Ascending aorta (tissue), 2 donors: Measurements from ENCODE around the gene OVAAL. TPM values are rescaled to one million over a fixed set of nuclear protein-coding genes. Genes with fewer than 3 reads are reported as not detected.
"Not testable (repeated sequence)": the region's sequence is repeated elsewhere in the genome, so short reads cannot be mapped to it uniquely, and the experiment has no call there.

Source experiments
- DNase-seq, 2 donors: peaks; one replicate each; pipeline ENCODE4 v3.0.0-alpha.2; 2019; ENCODE audit warnings: low spot score in 2 of 2
- H3K27ac ChIP-seq, 2 donors: fragments of 200-600 bp; sonication (generic); one replicate each; pipeline ENCODE4 v1.5.1; 2016 to 2017; ENCODE audit warnings: mild to moderate bottlenecking in 1 of 2
- H3K27me3 ChIP-seq: fragments of 200-600 bp; sonication (generic); one replicate; pipeline ENCODE4 v1.5.1; 2017
- H3K36me3 ChIP-seq, 2 donors: fragments of 200-600 bp; sonication (generic); one replicate each; pipeline ENCODE4 v1.5.1; 2016
- H3K4me1 ChIP-seq, 2 donors: fragments of 200-600 bp; sonication (generic); one replicate each; pipeline ENCODE4 v1.5.1; 2016 to 2017; ENCODE audit warnings: mild to moderate bottlenecking in 1 of 2
- H3K4me3 ChIP-seq, 2 donors: fragments of 200-600 bp; sonication (generic); one replicate each; pipeline ENCODE4 v1.5.1; 2016 to 2017; ENCODE audit warnings: mild to moderate bottlenecking in 1 of 2
- H3K9me3 ChIP-seq, 2 donors: fragments of 200-600 bp; sonication (generic); one replicate each; pipeline ENCODE4 v1.5.1; 2016
- CTCF ChIP-seq, 3 experiments: fragments of 200-600 bp in 2 of 3; fragments of 450-650 bp in 1 of 3; sonication (generic) in 2 of 3; IDR thresholded peaks; one replicate each; pipeline ENCODE4 v1.5.1; 2016 to 2019; ENCODE audit warnings: antibody characterized with exemption in 3 of 3, mild to moderate bottlenecking in 1 of 3, moderate library complexity in 1 of 3
- intact Hi-C: fragments of 100-400 bp; cut with DNase I; formaldehyde crosslinking; loops from one replicate; pipeline ENCODE4 v1.15.1; 2023
- total RNA-seq: library from RNA; depleted of rRNA; stranded (reverse); fragments of >200 nt; gene quantifications from one replicate; pipeline ENCODE4 v1.1.0, GENCODE V29; 2016

The OVAAL gene
- total RNA-seq, 1 donor from 2014 or later = not detected

- TF ChIP-seq CTCF (IDR thresholded peaks at IDR 0.05) = no peak
Measured at GRCh38 chr1:180548686-180549317, 10.0 kb upstream of the OVAAL start.

GRCh38 chr1:180549770-180550169, 9.0 kb upstream of the OVAAL start:
- intact Hi-C loops = not testable (repeated sequence)

More at GRCh38 chr1:180548686-180549317, 10.0 kb upstream of the OVAAL start:
- Histone ChIP-seq H3K36me3 (no peaks in the 10 kb centered on the region), H3K27me3 (no peaks in the 10 kb centered on the region), H3K4me3 (no peak overlapping the region), H3K4me1 (peaks cover 0 to 9% of the 10 kb centered on the region in 2 donors), H3K9me3 (no peaks in the 10 kb centered on the region), H3K27ac (no peak overlapping the region)
- intact Hi-C loops = no loop called here
- DNase-seq = no peak

GRCh38 chr1:180550241-180550640, 8.5 kb upstream of the OVAAL start:
- Histone ChIP-seq H3K9me3 (no peaks in the 10 kb centered on the region), H3K36me3 (no peaks in the 10 kb centered on the region), H3K27me3 (no peaks in the 10 kb centered on the region), H3K27ac (no peak overlapping the region), H3K4me3 (no peak overlapping the region), H3K4me1 (no peaks in the 10 kb centered on the region)
- DNase-seq = no peak
- no peak for TF ChIP-seq CTCF (IDR thresholded peaks at IDR 0.05)
- intact Hi-C loops = no loop called here

More at GRCh38 chr1:180549770-180550169, 9.0 kb upstream of the OVAAL start:
- H3K4me3 ChIP-seq, H3K9me3 ChIP-seq, H3K27me3 ChIP-seq, H3K36me3 ChIP-seq, H3K27ac ChIP-seq, H3K4me1 ChIP-seq, DNase-seq: not testable (repeated sequence)

GRCh38 chr1:180551997-180552396, 6.8 kb upstream of the OVAAL start:
- intact Hi-C loops = no loop called here
- H3K4me3 ChIP-seq = no peak overlapping the region
- no peaks in the 10 kb centered on the region for H3K4me1 ChIP-seq
- H3K9me3 ChIP-seq = no peaks in the 10 kb centered on the region
- H3K36me3 ChIP-seq = no peaks in the 10 kb centered on the region
- no peak overlapping the region for H3K27ac ChIP-seq
- no peak for DNase-seq
- no peak for TF ChIP-seq CTCF (IDR thresholded peaks at IDR 0.05)
- H3K27me3 ChIP-seq = no peaks in the 10 kb centered on the region

- H3K9me3 ChIP-seq, H3K4me1 ChIP-seq, H3K27ac ChIP-seq, H3K27me3 ChIP-seq, intact Hi-C loops, DNase-seq, H3K36me3 ChIP-seq, H3K4me3 ChIP-seq: not testable (repeated sequence)
Measured at GRCh38 chr1:180553046-180553445, 5.7 kb upstream of the OVAAL start.

- TF ChIP-seq CTCF (IDR thresholded peaks at IDR 0.05) = no peak
- intact Hi-C loops = no loop called here
- no peaks in the 10 kb centered on the region for H3K36me3 ChIP-seq
- H3K27ac ChIP-seq = no peak overlapping the region
- H3K4me3 ChIP-seq = no peak overlapping the region
- peaks cover 4 to 7% of the 10 kb centered on the region in 2 donors for H3K4me1 ChIP-seq
- no peaks in the 10 kb centered on the region for H3K9me3 ChIP-seq
- DNase-seq = no peak
- H3K27me3 ChIP-seq = no peaks in the 10 kb centered on the region
Measured at GRCh38 chr1:180555411-180555810, 3.4 kb upstream of the OVAAL start.
